Ascending aorta (tissue), 2 donors: Measurements from ENCODE around the gene GPD1L. TPM values are rescaled to one million over a fixed set of nuclear protein-coding genes. Genes with fewer than 3 reads are reported as not detected.

Experiments
- DNase-seq, 2 donors: peaks; one replicate each; pipeline ENCODE4 v3.0.0-alpha.2; 2019; ENCODE audit warnings: low spot score in 2 of 2
- H3K27ac ChIP-seq, 2 donors: fragments of 200-600 bp; sonication (generic); one replicate each; pipeline ENCODE4 v1.5.1; 2016 to 2017; ENCODE audit warnings: mild to moderate bottlenecking in 1 of 2
- H3K27me3 ChIP-seq: fragments of 200-600 bp; sonication (generic); one replicate; pipeline ENCODE4 v1.5.1; 2017
- H3K36me3 ChIP-seq, 2 donors: fragments of 200-600 bp; sonication (generic); one replicate each; pipeline ENCODE4 v1.5.1; 2016
- H3K4me1 ChIP-seq, 2 donors: fragments of 200-600 bp; sonication (generic); one replicate each; pipeline ENCODE4 v1.5.1; 2016 to 2017; ENCODE audit warnings: mild to moderate bottlenecking in 1 of 2
- H3K4me3 ChIP-seq, 2 donors: fragments of 200-600 bp; sonication (generic); one replicate each; pipeline ENCODE4 v1.5.1; 2016 to 2017; ENCODE audit warnings: mild to moderate bottlenecking in 1 of 2
- H3K9me3 ChIP-seq, 2 donors: fragments of 200-600 bp; sonication (generic); one replicate each; pipeline ENCODE4 v1.5.1; 2016
- CTCF ChIP-seq, 3 experiments: fragments of 200-600 bp in 2 of 3; fragments of 450-650 bp in 1 of 3; sonication (generic) in 2 of 3; IDR thresholded peaks; one replicate each; pipeline ENCODE4 v1.5.1; 2016 to 2019; ENCODE audit warnings: antibody characterized with exemption in 3 of 3, mild to moderate bottlenecking in 1 of 3, moderate library complexity in 1 of 3
- intact Hi-C: fragments of 100-400 bp; cut with DNase I; formaldehyde crosslinking; loops from one replicate; pipeline ENCODE4 v1.15.1; 2023
- total RNA-seq: library from RNA; depleted of rRNA; stranded (reverse); fragments of >200 nt; gene quantifications from one replicate; pipeline ENCODE4 v1.1.0, GENCODE V29; 2016

The GPD1L gene
- total RNA-seq, 1 donor from 2014 or later: 14.4 TPM

- no peaks in the 10 kb centered on the region for H3K27me3 ChIP-seq
- no peak for DNase-seq
- H3K9me3 ChIP-seq: no peaks in the 10 kb centered on the region
- H3K4me1 ChIP-seq: no peaks in the 10 kb centered on the region
- intact Hi-C loops: no loop called here
- no peak overlapping the region for H3K4me3 ChIP-seq
- no peak overlapping the region for H3K27ac ChIP-seq
- H3K36me3 ChIP-seq: peaks cover 24 to 70% of the 10 kb centered on the region in 2 donors
- no peak for TF ChIP-seq CTCF (IDR thresholded peaks at IDR 0.05)
Measured at GRCh38 chr3:32157600-32158264, 51.3 kb downstream of the GPD1L start.

DNA sequence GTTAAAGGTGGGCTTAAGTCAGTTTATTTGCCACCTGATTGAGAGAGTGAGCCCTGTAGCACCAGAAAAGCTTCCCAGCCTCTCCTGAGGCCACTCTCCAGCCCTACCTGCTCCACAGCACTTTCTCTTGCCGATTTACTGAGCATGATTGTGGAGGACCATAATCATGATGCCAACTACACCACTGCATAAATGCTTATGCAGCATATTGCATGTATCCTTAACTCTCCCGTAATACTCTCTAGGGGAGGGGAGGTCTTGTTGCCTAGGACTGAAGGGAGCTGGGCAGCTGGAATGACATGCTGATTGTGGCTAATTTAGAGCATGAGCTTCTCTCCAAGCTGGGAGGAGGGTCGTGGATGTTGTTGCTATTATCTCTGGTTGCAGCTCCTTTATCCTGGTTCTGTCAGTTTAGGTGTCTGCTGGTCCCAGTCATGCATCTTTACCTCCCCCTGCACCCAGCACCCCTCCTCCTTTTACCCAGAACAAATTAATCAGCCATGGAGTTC, 54.3 kb downstream of the GPD1L start:
- Histone ChIP-seq H3K36me3 (peaks cover 33 to 70% of the 10 kb centered on the region in 2 donors), H3K4me3 (no peak overlapping the region), H3K9me3 (no peaks in the 10 kb centered on the region), H3K4me1 (no peaks in the 10 kb centered on the region), H3K27ac (no peak overlapping the region), H3K27me3 (no peaks in the 10 kb centered on the region)
- no peak for DNase-seq
- intact Hi-C loops: no loop called here
- no peak for TF ChIP-seq CTCF (IDR thresholded peaks at IDR 0.05)

DNA sequence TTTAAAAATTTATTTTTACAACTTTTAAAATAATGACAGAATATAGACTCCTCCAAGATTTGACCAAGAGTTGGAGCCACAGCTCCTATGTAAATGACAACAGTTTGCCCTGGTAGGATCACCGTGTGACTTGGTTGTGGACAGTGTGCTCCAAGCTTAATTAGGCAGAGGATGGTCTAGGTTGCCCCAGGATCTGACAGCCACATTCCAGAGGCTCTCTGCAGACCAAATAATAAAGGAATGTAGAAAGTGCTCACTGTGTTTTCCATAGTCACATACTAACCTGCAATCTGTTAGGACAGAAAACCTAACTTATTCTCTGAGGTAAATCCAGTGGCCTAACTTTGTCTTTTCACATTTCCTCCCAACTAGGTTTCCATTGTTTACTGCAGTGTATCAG, 59.0 kb downstream of the GPD1L start:
- no peak for DNase-seq
- H3K4me1 ChIP-seq: no peaks in the 10 kb centered on the region
- H3K36me3 ChIP-seq: peaks cover 37 to 63% of the 10 kb centered on the region in 2 donors
- no peak overlapping the region for H3K4me3 ChIP-seq
- peaks cover 0 to under 1% of the 10 kb centered on the region in 2 donors for H3K9me3 ChIP-seq
- H3K27ac ChIP-seq: no peak overlapping the region
- H3K27me3 ChIP-seq: no peaks in the 10 kb centered on the region
- TF ChIP-seq CTCF (IDR thresholded peaks at IDR 0.05): no peak
- intact Hi-C loops: no loop called here

DNA sequence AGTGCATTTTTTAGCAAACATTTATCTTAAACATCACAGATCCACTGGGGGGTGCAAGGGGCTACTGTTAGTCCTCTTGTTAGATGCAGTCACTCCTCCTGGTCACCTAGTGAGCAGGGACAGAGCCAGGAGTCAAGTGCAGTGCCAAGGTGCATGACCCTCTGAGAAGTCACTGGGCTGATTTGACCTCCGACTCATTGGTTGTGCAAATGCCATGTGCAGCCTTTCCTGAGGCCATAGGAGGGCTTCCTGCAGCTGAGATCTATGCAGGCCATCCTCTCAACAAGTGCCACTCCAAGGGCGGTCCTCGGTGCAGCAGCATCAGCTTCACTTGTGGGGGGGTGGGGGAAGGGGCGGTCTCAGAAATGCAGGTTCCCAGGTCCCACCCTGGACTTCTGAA, 60.2 kb downstream of the GPD1L start:
- no peak for DNase-seq
- intact Hi-C loops: no loop called here
- no peak for TF ChIP-seq CTCF (IDR thresholded peaks at IDR 0.05)
- Histone ChIP-seq H3K4me3 (no peak overlapping the region), H3K27ac (no peak overlapping the region), H3K9me3 (peaks cover 8 to 13% of the 10 kb centered on the region in 2 donors), H3K27me3 (no peaks in the 10 kb centered on the region), H3K4me1 (no peaks in the 10 kb centered on the region), H3K36me3 (peaks cover 36 to 51% of the 10 kb centered on the region in 2 donors)

- peaks cover 8 to 16% of the 10 kb centered on the region in 2 donors for H3K9me3 ChIP-seq
- DNase-seq: no peak
- H3K4me3 ChIP-seq: no peak overlapping the region
- intact Hi-C loops: no loop called here
- H3K4me1 ChIP-seq: no peaks in the 10 kb centered on the region
- H3K27me3 ChIP-seq: no peaks in the 10 kb centered on the region
- no peak for TF ChIP-seq CTCF (IDR thresholded peaks at IDR 0.05)
- peaks cover 8 to 12% of the 10 kb centered on the region in 2 donors for H3K36me3 ChIP-seq
- no peak overlapping the region for H3K27ac ChIP-seq
Measured at GRCh38 chr3:32172420-32172819, 66.0 kb downstream of the GPD1L start.
